HepG2 (cell line): ENCODE data around the gene AGPAT3. TPM values are rescaled to one million over a fixed set of nuclear protein-coding genes. Genes with fewer than 3 reads are reported as not detected.
A peak's percentile ranks its signal among the peaks of the same experiment; 100 is the strongest.

ENCODE experiments used
- ATAC-seq: fragments of 200-7000 bp; cut with Tn5 transposase; 3 replicates; pipeline ENCODE4 v1.9.1; 2020; ENCODE audit warnings: mild to moderate bottlenecking, moderate library complexity
- BruUV-seq: library from RNA; stranded (reverse); fragments of 400-500 nt; replicated peaks from 2 replicates; lab custom pipeline; 2021; lab: Mats Ljungman, UMichigan
- CTCF ChIA-PET: fragments of 300-600 bp; formaldehyde crosslinking; extraction: SDS; loops from one replicate; lab custom pipeline; 2021; ENCODE audit warnings: low total read pairs, inconsistent platforms, low intra/inter-chr PET ratio; lab: Yijun Ruan, JAX
- POLR2A ChIA-PET: fragments of 350-600 bp; sonication (Branson Sonifier 250); formaldehyde crosslinking; loops from one replicate; lab custom pipeline; 2020; ENCODE audit warnings: antibody characterized with exemption, inconsistent platforms; lab: Yijun Ruan, JAX
- DNase-seq: peaks from one replicate; pipeline ENCODE4 v3.0.0-alpha.2; 2015; ENCODE audit warnings: low spot score
- FAIRE-seq: peaks from 3 replicates; lab custom pipeline; 2011; peaks lifted over from hg19 to GRCh38; lab: Jason Lieb, UNC
- H2AFZ ChIP-seq: one replicate; pipeline ENCODE4 v1.6.1; 2011; ENCODE audit warnings: low read length, inconsistent platforms
- H3K27ac ChIP-seq: fragments of 300-600 bp; 3 replicates; pipeline ENCODE4 v1.8.0; 2011; ENCODE audit warnings: mixed run types, mild to moderate bottlenecking, mixed read lengths, low read length, inconsistent platforms; ENCODE audit not compliant: insufficient read depth; ENCODE audit errors: extremely low read length
- H3K27me3 ChIP-seq, 2 experiments: fragments of 200-600 bp in 1 of 2; 2 replicates in 1 of 2; 3 replicates in 1 of 2; pipeline versions ENCODE4 v1.6.0 to v1.8.0; 2011; ENCODE audit warnings: low read length in 2 of 2, mild to moderate bottlenecking in 2 of 2, moderate library complexity in 2 of 2, inconsistent platforms in 1 of 2; ENCODE audit not compliant: insufficient read depth in 2 of 2, control insufficient read depth in 1 of 2
- H3K36me3 ChIP-seq, 2 experiments: fragments of 200-600 bp in 1 of 2; replicated peaks in 1 of 2; 2 replicates in 1 of 2; 3 replicates in 1 of 2; pipeline versions ENCODE4 v1.5.1 to v1.8.0; 2011; ENCODE audit warnings: low read length in 2 of 2, inconsistent platforms in 1 of 2; ENCODE audit not compliant: insufficient read depth in 2 of 2, control insufficient read depth in 1 of 2
- H3K4me1 ChIP-seq: 2 replicates; pipeline ENCODE4 v1.5.1; 2012; ENCODE audit warnings: low read length, inconsistent platforms; ENCODE audit not compliant: insufficient read depth
- H3K4me2 ChIP-seq: 2 replicates; pipeline ENCODE4 v1.6.0; 2011; ENCODE audit warnings: low read depth, low read length, inconsistent platforms
- H3K4me3 ChIP-seq, 3 experiments: fragments of 200-600 bp in 1 of 3; sonication (generic), shearing (Covaris generic) in 1 of 3; replicated peaks in 1 of 3; 2 replicates each; pipeline ENCODE4 v1.5.1; 2011 to 2016; ENCODE audit warnings: low read length in 3 of 3, inconsistent platforms in 2 of 3, low read depth in 2 of 3, mild to moderate bottlenecking in 2 of 3, control low read depth in 1 of 3, mixed read lengths in 1 of 3; ENCODE audit not compliant: insufficient read depth in 1 of 3
- H3K79me2 ChIP-seq: one replicate; pipeline ENCODE4 v1.6.1; 2011; ENCODE audit warnings: low read length, inconsistent platforms; ENCODE audit not compliant: insufficient read depth
- H3K9ac ChIP-seq: 2 replicates; pipeline ENCODE4 v1.6.0; 2011; ENCODE audit warnings: mild to moderate bottlenecking, low read depth, low read length, inconsistent platforms; ENCODE audit not compliant: insufficient read depth
- H3K9me3 ChIP-seq: 2 replicates; pipeline ENCODE4 v1.5.1; 2012; ENCODE audit warnings: mild to moderate bottlenecking, low read length
- H4K20me1 ChIP-seq: 2 replicates; pipeline ENCODE4 v1.6.0; 2011; ENCODE audit warnings: inconsistent platforms, mild to moderate bottlenecking, low read length, moderate library complexity; ENCODE audit not compliant: insufficient read depth
- FOXJ3 ChIP-seq: sonication (generic); formaldehyde crosslinking; IDR thresholded peaks from 2 replicates; pipeline ENCODE4 v1.4.0; 2020; ENCODE audit warnings: missing genetic modification reagents, mild to moderate bottlenecking, borderline replicate concordance
- MEF2D ChIP-seq: sonication (generic); formaldehyde crosslinking; IDR thresholded peaks from 2 replicates; pipeline ENCODE4 v1.5.1; 2020; ENCODE audit warnings: mild to moderate bottlenecking, missing genetic modification reagents
- NBN ChIP-seq: fragments of 450-650 bp; conservative IDR thresholded peaks from 2 replicates; pipeline ENCODE4 v1.6.1; 2017
- PATZ1 ChIP-seq: sonication (generic); formaldehyde crosslinking; IDR thresholded peaks from 2 replicates; pipeline ENCODE4 v1.4.0; 2020; ENCODE audit warnings: missing genetic modification reagents
- REPIN1 ChIP-seq: sonication (generic); formaldehyde crosslinking; IDR thresholded peaks from 2 replicates; pipeline ENCODE4 v1.8.0; 2022; ENCODE audit warnings: missing genetic modification reagents, low read depth, mild to moderate bottlenecking, borderline replicate concordance
- SALL1 ChIP-seq: sonication (generic); formaldehyde crosslinking; IDR thresholded peaks from 2 replicates; pipeline ENCODE4 v1.8.0; 2022; ENCODE audit warnings: mild to moderate bottlenecking, missing genetic modification reagents
- UBTF ChIP-seq: sonication (generic); formaldehyde crosslinking; IDR thresholded peaks from 2 replicates; pipeline ENCODE4 v1.4.0; 2020; ENCODE audit warnings: mild to moderate bottlenecking, missing genetic modification reagents
- ZNF263 ChIP-seq: sonication (generic); formaldehyde crosslinking; IDR thresholded peaks from 2 replicates; pipeline ENCODE4 v1.4.0; 2020; ENCODE audit warnings: missing genetic modification reagents
- ZNF670 ChIP-seq: sonication (generic); formaldehyde crosslinking; IDR thresholded peaks from 2 replicates; pipeline ENCODE4 v1.8.0; 2022; ENCODE audit warnings: mild to moderate bottlenecking, missing genetic modification reagents, borderline replicate concordance
- ZSCAN21 ChIP-seq: sonication (generic); formaldehyde crosslinking; IDR thresholded peaks from 2 replicates; pipeline ENCODE4 v1.8.0; 2022; ENCODE audit warnings: mild to moderate bottlenecking, missing genetic modification reagents, moderate library complexity, borderline replicate concordance
- WGBS: methylation state at CpG from one replicate; pipeline ENCODE4 v1.1.6; 2017; ENCODE audit warnings: low lambda C conversion rate; 5-methylcytosine and 5-hydroxymethylcytosine counted together
- in situ Hi-C: cut with HindIII; loops from 2 replicates; pipeline ENCODE4 v1.10.0; 2017; ENCODE audit warnings: low pct_unique_long_range_greater_than_20kb; ENCODE audit not compliant: extremely low pct_ligation_motif_present
- intact Hi-C: fragments of 100-400 bp; cut with micrococcal nuclease; formaldehyde crosslinking; loops from one replicate; pipeline ENCODE4 v1.10.0; 2022; ENCODE audit not compliant: unreplicated experiment
- polyA plus RNA-seq, 8 experiments: library from polyadenylated mRNA; depleted of rRNA in 3 of 8; stranded (reverse) in 7 of 8; unstranded in 1 of 8; fragments of >200 nt; fragmentation: Illumina TruSeq in 4 of 8; extraction: Trizol in 4 of 8; gene quantifications; 2 replicates each; pipeline versions ENCODE4 v1.2.1 to v1.2.3, GENCODE V29; 2011 to 2016; ENCODE audit warnings: low read depth in 4 of 8, missing spikeins in 1 of 8, mixed read lengths in 1 of 8; ENCODE audit not compliant: insufficient read depth in 1 of 8
- total RNA-seq, 5 experiments: library from RNA; depleted of rRNA; stranded (reverse); fragments of >200 nt; fragmentation: Illumina TruSeq; extraction: Trizol; gene quantifications; 2 replicates each; pipeline ENCODE4 v1.2.3, GENCODE V29; 2016; ENCODE audit warnings: low read depth in 1 of 5
- TF ChIP-seq, protein P1 (sequence below): sonication (generic); formaldehyde crosslinking; IDR thresholded peaks from 2 replicates; pipeline ENCODE4 v1.5.0; 2020; ENCODE audit warnings: mild to moderate bottlenecking, missing genetic modification reagents, moderate library complexity
- TF ChIP-seq, protein P2 (sequence below), 2 experiments: IDR thresholded peaks; 2 replicates each; pipeline ENCODE4 v1.6.1; 2011 to 2012; ENCODE audit warnings: low read length in 2 of 2, borderline replicate concordance in 1 of 2, low read depth in 1 of 2, mild to moderate bottlenecking in 1 of 2, moderate library complexity in 1 of 2

AGPAT3 gene
- total and polyA plus RNA-seq, 2 of the 13 experiments (the other 11 are each of a cell fraction or from before 2014, with no cell fraction given): 32.2 to 54.4 TPM

- H2AFZ ChIP-seq: no peak overlapping the region
- no peaks in the 10 kb centered on the region for H3K79me2 ChIP-seq
- H3K27ac ChIP-seq: no peak overlapping the region
- H3K4me3 ChIP-seq: peak overlapping the region; percentile 9 to 69 (median 32); a peak in 5 of 6 replicates
- in situ Hi-C loops: no loop called here
- WGBS: 5% methylated on average over 11 of the region's 18 CpGs
- BruUV-seq: no TSS peak
- H3K4me1 ChIP-seq: peaks cover 25% of the 10 kb centered on the region
- H3K4me2 ChIP-seq: peak overlapping the region; percentile 84
- 0 out of 2 replicates have a peak overlapping the region, but pooled peaks have one; percentile 26 for H3K9ac ChIP-seq
- POLR2A ChIA-PET: no interaction called here
- no peak for FAIRE-seq
- DNase-seq: no peak
- H4K20me1 ChIP-seq: no peaks in the 10 kb centered on the region
- H3K27me3 ChIP-seq: peaks cover 2 to 39% of the 10 kb centered on the region in 2 experiments; a peak in 3 of 5 replicates
- CTCF ChIA-PET: no interaction called here
- peak; percentile 44 for ATAC-seq
- no peaks in the 10 kb centered on the region for H3K36me3 ChIP-seq
- H3K9me3 ChIP-seq: no peaks in the 10 kb centered on the region
- intact Hi-C loops: no loop called here
- no peak for TF ChIP-seq ZNF670 (CRISPR knock-in tag)
- TF ChIP-seq, protein P1, sequence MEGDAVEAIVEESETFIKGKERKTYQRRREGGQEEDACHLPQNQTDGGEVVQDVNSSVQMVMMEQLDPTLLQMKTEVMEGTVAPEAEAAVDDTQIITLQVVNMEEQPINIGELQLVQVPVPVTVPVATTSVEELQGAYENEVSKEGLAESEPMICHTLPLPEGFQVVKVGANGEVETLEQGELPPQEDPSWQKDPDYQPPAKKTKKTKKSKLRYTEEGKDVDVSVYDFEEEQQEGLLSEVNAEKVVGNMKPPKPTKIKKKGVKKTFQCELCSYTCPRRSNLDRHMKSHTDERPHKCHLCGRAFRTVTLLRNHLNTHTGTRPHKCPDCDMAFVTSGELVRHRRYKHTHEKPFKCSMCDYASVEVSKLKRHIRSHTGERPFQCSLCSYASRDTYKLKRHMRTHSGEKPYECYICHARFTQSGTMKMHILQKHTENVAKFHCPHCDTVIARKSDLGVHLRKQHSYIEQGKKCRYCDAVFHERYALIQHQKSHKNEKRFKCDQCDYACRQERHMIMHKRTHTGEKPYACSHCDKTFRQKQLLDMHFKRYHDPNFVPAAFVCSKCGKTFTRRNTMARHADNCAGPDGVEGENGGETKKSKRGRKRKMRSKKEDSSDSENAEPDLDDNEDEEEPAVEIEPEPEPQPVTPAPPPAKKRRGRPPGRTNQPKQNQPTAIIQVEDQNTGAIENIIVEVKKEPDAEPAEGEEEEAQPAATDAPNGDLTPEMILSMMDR (CRISPR knock-in tag): peak; percentile 21; the same call in 1 of the 2 replicates
- peak; percentile 14; the same call in 1 of the 2 replicates for TF ChIP-seq UBTF (CRISPR knock-in tag)
- TF ChIP-seq MEF2D (CRISPR knock-in tag): no peak
- 0 out of 2 replicates have a peak, but pooled peaks have one; percentile 11 for TF ChIP-seq SALL1 (CRISPR knock-in tag)
- TF ChIP-seq REPIN1 (CRISPR knock-in tag): no peak
- TF ChIP-seq, protein P2, sequence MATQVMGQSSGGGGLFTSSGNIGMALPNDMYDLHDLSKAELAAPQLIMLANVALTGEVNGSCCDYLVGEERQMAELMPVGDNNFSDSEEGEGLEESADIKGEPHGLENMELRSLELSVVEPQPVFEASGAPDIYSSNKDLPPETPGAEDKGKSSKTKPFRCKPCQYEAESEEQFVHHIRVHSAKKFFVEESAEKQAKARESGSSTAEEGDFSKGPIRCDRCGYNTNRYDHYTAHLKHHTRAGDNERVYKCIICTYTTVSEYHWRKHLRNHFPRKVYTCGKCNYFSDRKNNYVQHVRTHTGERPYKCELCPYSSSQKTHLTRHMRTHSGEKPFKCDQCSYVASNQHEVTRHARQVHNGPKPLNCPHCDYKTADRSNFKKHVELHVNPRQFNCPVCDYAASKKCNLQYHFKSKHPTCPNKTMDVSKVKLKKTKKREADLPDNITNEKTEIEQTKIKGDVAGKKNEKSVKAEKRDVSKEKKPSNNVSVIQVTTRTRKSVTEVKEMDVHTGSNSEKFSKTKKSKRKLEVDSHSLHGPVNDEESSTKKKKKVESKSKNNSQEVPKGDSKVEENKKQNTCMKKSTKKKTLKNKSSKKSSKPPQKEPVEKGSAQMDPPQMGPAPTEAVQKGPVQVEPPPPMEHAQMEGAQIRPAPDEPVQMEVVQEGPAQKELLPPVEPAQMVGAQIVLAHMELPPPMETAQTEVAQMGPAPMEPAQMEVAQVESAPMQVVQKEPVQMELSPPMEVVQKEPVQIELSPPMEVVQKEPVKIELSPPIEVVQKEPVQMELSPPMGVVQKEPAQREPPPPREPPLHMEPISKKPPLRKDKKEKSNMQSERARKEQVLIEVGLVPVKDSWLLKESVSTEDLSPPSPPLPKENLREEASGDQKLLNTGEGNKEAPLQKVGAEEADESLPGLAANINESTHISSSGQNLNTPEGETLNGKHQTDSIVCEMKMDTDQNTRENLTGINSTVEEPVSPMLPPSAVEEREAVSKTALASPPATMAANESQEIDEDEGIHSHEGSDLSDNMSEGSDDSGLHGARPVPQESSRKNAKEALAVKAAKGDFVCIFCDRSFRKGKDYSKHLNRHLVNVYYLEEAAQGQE (IDR thresholded peaks at IDR 0.05; ENCODE audit: borderline replicate concordance in 1 of 2, low read depth in 1 of 2, low read length in 2 of 2): no peak
- peak; percentile 30; the same call in 1 of the 2 replicates for TF ChIP-seq ZSCAN21 (CRISPR knock-in tag)
- TF ChIP-seq ZNF263 (CRISPR knock-in tag): 0 out of 2 replicates have a peak, but pooled peaks have one; percentile 14
- TF ChIP-seq NBN: no peak
- no peak for TF ChIP-seq PATZ1 (CRISPR knock-in tag)
- TF ChIP-seq FOXJ3 (CRISPR knock-in tag): no peak
These were observed 128.5 kb downstream of the AGPAT3 start for GRCh38 chr21:43993420-43993934.
